ENCODE data around the gene SEMA6A.

Gene SEMA6A

DNA sequence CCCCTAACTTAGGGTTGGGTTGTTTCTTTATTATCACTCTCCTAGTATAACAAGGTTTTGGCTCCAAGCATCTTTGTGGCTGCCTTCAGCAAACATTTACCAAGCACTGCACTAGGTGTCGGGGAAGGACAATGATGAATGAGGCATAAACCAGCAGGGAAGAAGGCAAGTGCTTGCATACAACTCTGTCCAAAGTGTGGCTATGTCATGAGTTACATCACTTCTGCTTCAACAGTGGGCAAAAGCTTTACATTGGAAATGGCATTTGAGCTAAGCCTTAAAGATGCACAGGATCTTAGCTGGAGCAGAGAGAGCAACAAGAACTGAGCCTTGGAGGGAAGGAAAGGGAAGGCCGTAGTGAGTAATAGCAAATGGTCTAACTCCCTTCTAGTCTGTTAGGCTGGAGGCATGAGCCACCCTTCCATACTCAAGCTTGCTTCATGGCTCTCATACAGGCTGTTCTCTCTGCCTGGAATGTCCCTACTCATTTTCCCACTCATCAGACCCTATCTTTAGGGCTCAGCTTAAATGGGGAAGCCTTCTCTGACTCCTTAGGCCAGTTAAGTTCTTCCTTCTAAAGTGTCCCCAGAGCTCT is 121.8 kb downstream of the SEMA6A start:
- DNase-seq, result no peak
- no peak for TF ChIP-seq POLR2A (IDR thresholded peaks at IDR 0.05; ENCODE audit: low read length)
- TF ChIP-seq GATA1 (IDR thresholded peaks at IDR 0.05; ENCODE audit: low read depth, low read length), result no peak

- no peak for TF ChIP-seq POLR2A (IDR thresholded peaks at IDR 0.05; ENCODE audit: low read length)
- TF ChIP-seq GATA1 (IDR thresholded peaks at IDR 0.05; ENCODE audit: low read depth, low read length), result no peak
Measured at GRCh38 chr5:116451905-116452450, 122.6 kb downstream of the SEMA6A start.

GRCh38 chr5:116451066-116451465 is 123.6 kb downstream of the SEMA6A start:
- no peak for DNase-seq
- TF ChIP-seq POLR2A (IDR thresholded peaks at IDR 0.05; ENCODE audit: low read length) (no peak), GATA1 (IDR thresholded peaks at IDR 0.05; ENCODE audit: low read depth, low read length) (no peak)

More at GRCh38 chr5:116451905-116452450, 122.6 kb downstream of the SEMA6A start:
- no peak for DNase-seq

DNA sequence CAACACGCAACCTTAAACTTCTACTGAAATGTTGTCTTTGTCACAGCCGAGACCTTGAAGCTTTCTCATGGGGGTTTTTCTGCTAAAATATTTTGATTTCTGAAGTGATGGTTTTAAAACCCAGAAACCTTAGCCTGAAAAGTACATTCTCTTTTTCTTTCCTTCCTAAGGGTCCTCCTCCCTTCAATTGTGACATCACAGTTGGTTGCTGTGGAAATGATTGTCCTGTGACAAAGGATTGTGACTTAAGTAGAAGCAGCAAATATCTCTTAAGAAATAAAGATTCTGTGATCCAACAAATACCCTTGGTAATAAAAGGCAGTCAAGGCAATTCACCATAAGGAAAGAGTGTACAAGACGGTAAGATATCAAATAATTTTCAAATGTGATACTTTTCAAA is 125.2 kb downstream of the SEMA6A start:
- TF ChIP-seq GATA1 (IDR thresholded peaks at IDR 0.05; ENCODE audit: low read depth, low read length), result no peak
- TF ChIP-seq POLR2A (IDR thresholded peaks at IDR 0.05; ENCODE audit: low read length), result no peak

DNA sequence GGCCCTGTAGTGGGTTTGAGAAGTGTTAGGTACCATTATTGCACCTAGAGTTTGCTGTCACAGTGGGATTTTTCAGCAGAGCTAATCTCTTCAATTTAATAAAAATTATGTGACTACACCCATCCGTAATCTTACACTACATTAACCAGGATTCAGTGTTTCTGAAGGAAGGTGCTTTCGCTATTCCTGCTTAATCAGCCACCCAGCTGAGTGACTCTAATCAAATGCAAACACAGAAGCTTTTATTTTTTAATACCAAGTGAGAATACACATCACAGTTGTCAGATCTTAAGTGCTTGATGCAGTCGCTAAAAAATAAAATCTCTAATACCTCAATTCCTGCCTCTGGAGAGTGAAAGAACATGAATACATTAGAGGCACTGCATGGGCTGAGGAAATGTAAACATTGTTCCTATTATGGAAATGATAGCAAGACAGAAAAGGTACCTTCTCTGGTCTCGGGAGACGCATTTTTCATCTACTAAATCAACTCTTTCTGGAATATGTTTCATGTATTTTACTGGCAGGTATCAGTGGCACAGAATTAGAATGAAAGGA is 125.7 kb downstream of the SEMA6A start:
- DNase-seq, result no peak
- no peak for TF ChIP-seq POLR2A (IDR thresholded peaks at IDR 0.05; ENCODE audit: low read length)
- TF ChIP-seq GATA1 (IDR thresholded peaks at IDR 0.05; ENCODE audit: low read depth, low read length), result no peak

More for the DNA sequence above, 125.2 kb downstream of the SEMA6A start:
- DNase-seq, result no peak

DNA sequence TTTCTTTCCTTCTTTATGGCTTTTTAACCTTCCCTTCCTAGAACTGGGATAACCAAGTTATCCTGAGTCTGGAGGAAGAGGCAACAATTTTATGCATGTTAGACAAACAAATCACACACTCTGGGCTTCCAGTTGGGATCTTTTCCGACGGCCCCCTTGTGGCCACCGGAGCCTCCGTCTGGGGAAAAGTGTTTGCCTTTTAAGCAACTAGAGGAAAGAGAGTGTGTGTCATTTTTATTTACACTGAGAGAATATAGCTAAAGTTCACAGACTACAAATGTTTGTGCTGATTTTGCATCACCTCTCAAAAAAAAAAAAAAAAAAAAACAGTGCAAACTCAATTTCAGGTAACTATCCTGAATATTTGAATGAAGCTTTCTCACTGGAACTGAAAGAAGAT is 126.2 kb downstream of the SEMA6A start:
- TF ChIP-seq GATA1 (IDR thresholded peaks at IDR 0.05; ENCODE audit: low read depth, low read length), result no peak
- TF ChIP-seq POLR2A (IDR thresholded peaks at IDR 0.05; ENCODE audit: low read length), result no peak
- DNase-seq, result no peak

DNA sequence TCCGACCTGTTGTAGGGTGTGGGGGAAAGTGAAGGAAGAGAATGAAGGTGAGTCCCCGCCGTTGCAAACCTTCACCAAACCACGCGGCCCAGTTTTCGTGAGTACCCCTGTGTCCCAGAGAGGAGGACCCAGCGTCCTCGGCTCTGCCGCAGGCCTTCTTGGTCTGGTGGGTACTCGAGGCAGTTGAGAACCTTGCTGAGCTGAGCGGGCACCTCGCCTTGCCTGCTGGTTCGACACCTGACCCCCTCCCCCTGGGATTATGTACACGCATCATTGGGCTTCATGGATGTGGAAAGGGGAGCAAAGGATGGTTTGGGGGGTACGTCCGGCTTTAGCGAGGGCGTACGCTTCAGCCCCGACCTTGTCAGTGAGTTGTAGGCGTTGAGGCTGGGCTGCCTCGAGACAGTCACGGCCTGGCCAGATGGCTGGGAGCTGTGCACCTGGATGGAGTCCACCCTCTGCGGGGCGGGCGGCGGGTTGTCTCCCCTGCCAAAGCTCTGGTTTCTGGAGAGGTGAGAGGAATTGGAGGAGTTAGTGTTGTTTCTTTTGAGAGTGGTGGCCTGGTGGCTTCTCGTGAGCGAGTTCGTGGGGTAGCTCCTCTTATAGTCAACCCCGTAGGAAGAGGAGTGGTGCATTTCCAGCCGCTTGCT is 128.1 kb downstream of the SEMA6A start:
- no peak for DNase-seq
- TF ChIP-seq POLR2A (IDR thresholded peaks at IDR 0.05; ENCODE audit: low read length) (no peak), GATA1 (IDR thresholded peaks at IDR 0.05; ENCODE audit: low read depth, low read length) (no peak)

- DNase-seq, result no peak
- TF ChIP-seq POLR2A (IDR thresholded peaks at IDR 0.05; ENCODE audit: low read length) (no peak), GATA1 (IDR thresholded peaks at IDR 0.05; ENCODE audit: low read depth, low read length) (no peak)
Measured at GRCh38 chr5:116445311-116445710, 129.3 kb downstream of the SEMA6A start.

DNA sequence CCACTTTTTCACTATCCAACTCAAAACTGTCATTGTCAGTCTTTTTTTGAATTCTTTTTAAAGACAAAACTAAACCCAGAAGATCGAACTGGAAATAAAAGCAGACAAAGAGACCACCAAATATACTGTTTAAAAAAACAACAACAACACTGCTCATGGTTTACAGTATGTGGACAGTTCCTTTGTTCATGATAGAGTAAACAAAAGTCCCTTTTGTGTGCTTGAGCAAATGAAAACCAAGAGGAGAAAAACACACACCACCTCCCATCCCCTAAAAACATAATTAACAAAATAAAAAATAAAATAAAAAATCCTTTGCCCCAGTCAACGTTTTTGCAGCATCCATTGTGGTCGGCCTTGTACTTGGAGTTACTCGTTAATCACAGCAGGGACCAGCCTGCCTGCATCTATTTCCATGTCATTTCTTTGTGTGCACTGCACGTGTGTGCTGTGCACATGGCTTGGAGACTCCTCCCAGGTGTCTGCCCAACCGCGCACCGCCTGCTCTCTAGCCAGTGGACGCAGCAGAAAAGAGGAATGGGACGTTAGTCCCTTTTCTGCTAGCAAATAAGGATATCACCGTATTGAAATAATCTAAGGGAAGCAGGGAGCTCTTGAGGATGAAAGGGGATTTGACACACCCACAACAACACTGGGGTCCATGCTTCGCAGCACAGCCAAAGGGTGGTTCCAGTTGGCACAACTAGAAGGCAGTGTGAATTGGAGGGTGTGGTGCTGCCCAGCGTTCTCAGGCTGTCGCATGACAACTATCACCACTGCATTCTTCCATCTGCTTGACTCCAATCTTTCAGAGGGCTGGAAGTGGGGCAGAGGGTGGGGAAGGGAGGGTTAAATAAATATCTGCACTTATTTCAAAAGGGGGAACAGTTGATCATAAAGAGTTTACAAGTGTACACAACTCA is 130.0 kb downstream of the SEMA6A start:
- no peak for TF ChIP-seq POLR2A (IDR thresholded peaks at IDR 0.05; ENCODE audit: low read length)
- no peak for TF ChIP-seq GATA1 (IDR thresholded peaks at IDR 0.05; ENCODE audit: low read depth, low read length)
- DNase-seq, result no peak

GRCh38 chr5:116442931-116443551 is 131.6 kb downstream of the SEMA6A start:
- no peak for TF ChIP-seq GATA1 (IDR thresholded peaks at IDR 0.05; ENCODE audit: low read depth, low read length)
- no peak for TF ChIP-seq POLR2A (IDR thresholded peaks at IDR 0.05; ENCODE audit: low read length)
- DNase-seq, result no peak

DNA sequence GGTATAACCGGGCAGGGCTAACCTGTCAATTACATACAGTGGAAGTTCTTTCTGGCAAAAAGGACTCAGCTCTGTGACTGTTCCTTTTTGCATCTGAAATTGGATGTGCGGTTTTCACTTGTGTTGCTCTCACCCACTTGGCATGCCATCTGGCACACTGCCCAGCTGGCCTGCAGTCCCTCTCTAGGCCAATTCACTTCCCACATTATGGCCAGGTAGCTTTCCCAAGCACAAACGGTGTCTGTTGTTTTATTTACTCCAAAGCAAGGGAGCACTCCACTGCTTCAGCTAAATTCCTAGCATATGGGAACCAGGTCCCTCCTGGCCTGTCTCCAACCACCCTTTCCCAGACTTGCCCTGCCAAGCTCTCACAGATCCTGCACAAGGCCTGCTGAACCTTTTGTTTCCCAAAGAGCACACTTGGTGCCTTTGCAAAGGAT is 132.5 kb downstream of the SEMA6A start:
- DNase-seq, result no peak
- no peak for TF ChIP-seq POLR2A (IDR thresholded peaks at IDR 0.05; ENCODE audit: low read length)

DNA sequence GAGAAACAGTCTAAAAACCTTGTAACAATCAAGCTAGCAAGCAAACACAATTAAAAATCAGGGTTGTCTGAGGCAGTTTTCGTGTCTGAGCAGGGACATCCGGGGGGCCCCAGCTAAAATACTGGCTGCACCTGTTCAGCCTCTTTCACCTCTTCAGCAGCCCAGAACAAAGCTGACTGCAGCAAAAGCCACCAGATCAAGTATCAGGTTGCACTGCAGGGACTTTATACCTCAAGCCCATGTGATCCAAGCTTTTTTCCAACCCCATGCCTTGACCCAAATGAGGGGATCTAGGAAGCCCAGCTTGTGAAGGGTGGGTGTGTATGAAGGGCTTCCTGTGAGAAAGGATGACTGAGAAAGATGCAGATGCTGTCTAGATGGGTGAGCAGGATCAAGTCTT is 133.4 kb downstream of the SEMA6A start:
- TF ChIP-seq GATA1 (IDR thresholded peaks at IDR 0.05; ENCODE audit: low read depth, low read length) (no peak), POLR2A (IDR thresholded peaks at IDR 0.05; ENCODE audit: low read length) (no peak)
- no peak for DNase-seq

DNA sequence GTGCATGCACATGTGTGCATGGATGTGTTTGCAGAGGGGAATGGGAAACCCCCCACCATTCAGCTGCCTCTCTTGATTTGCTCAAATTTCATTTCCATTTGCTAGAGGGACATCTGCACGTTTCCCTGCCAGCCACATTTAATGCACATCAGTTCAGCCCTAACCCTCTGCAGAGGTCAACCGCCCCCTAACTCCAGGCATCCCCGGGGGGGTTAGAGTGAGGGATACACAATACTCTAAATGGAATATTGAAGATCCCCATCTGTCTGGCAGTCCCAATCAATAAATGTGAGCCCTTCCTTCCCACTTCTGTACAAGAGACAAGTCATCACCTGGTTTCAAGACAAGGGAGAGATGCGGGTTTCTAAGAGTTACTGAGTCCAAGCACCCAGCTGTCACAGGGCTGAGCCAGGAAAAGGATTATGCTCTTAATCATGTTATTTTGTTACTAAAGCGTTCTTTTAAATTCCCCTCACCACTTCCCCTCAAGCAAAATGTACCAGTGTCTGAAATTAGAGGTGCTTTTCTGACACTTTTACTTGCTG is 134.1 kb downstream of the SEMA6A start:
- DNase-seq, result no peak
- no peak for TF ChIP-seq GATA1 (IDR thresholded peaks at IDR 0.05; ENCODE audit: low read depth, low read length)
- TF ChIP-seq POLR2A (IDR thresholded peaks at IDR 0.05; ENCODE audit: low read length), result no peak
